B cell (primary cell): ENCODE data around the gene NGEF.

Source experiments
- CTCF ChIP-seq: fragments of 200-600 bp; IDR thresholded peaks from one replicate; pipeline ENCODE4 v1.8.0; 2022; ENCODE audit warnings: antibody characterized with exemption, mild to moderate bottlenecking
- EZH2 ChIP-seq: IDR thresholded peaks from 2 replicates; pipeline ENCODE4 v1.6.1; 2012; ENCODE audit warnings: borderline replicate concordance, low read depth, mild to moderate bottlenecking, moderate library complexity, low read length; ENCODE audit not compliant: insufficient read depth, poor library complexity, severe bottlenecking

GRCh38 chr2:233029321-233029720 is 16.3 kb upstream of the NGEF start:
- TF ChIP-seq CTCF (no peak), EZH2 (no peak)
